ENCODE measurements around the gene TSKS.

GRCh38 chr19:49795615-49796014, 32.5 kb upstream of the TSKS start:
- TF ChIP-seq POLR2AphosphoS5 (IDR thresholded peaks at IDR 0.05; ENCODE audit: low read depth, low read length): no peak
- TF ChIP-seq ZNF737 (CRISPR knock-in tag; IDR thresholded peaks at IDR 0.05; ENCODE audit: borderline replicate concordance): no peak
- TF ChIP-seq, protein P1, sequence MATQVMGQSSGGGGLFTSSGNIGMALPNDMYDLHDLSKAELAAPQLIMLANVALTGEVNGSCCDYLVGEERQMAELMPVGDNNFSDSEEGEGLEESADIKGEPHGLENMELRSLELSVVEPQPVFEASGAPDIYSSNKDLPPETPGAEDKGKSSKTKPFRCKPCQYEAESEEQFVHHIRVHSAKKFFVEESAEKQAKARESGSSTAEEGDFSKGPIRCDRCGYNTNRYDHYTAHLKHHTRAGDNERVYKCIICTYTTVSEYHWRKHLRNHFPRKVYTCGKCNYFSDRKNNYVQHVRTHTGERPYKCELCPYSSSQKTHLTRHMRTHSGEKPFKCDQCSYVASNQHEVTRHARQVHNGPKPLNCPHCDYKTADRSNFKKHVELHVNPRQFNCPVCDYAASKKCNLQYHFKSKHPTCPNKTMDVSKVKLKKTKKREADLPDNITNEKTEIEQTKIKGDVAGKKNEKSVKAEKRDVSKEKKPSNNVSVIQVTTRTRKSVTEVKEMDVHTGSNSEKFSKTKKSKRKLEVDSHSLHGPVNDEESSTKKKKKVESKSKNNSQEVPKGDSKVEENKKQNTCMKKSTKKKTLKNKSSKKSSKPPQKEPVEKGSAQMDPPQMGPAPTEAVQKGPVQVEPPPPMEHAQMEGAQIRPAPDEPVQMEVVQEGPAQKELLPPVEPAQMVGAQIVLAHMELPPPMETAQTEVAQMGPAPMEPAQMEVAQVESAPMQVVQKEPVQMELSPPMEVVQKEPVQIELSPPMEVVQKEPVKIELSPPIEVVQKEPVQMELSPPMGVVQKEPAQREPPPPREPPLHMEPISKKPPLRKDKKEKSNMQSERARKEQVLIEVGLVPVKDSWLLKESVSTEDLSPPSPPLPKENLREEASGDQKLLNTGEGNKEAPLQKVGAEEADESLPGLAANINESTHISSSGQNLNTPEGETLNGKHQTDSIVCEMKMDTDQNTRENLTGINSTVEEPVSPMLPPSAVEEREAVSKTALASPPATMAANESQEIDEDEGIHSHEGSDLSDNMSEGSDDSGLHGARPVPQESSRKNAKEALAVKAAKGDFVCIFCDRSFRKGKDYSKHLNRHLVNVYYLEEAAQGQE (IDR thresholded peaks at IDR 0.05; ENCODE audit: borderline replicate concordance in 1 of 2, low read depth in 1 of 2, low read length in 2 of 2): no peak
- no peak for TF ChIP-seq CREB1 (IDR thresholded peaks at IDR 0.05)
- TF ChIP-seq CREB1 (CRISPR knock-in tag; IDR thresholded peaks at IDR 0.05): no peak
- no peak for TF ChIP-seq ZNF383 (CRISPR knock-in tag; IDR thresholded peaks at IDR 0.05; ENCODE audit: borderline replicate concordance)
- no peak for TF ChIP-seq HOXA3 (CRISPR knock-in tag; IDR thresholded peaks at IDR 0.05)
- no peak for TF ChIP-seq RFX5 (IDR thresholded peaks at IDR 0.05; ENCODE audit: low read depth, low read length)
- no peak for TF ChIP-seq CTCF (CRISPR knock-in tag; IDR thresholded peaks at IDR 0.05)
- TF ChIP-seq KDM3A (CRISPR knock-in tag; IDR thresholded peaks at IDR 0.05; ENCODE audit: low read depth): no peak
- TF ChIP-seq RBM22 (optimal IDR thresholded peaks at IDR 0.05; ENCODE audit: low read length): no peak
- TF ChIP-seq ZNF17 (CRISPR knock-in tag; IDR thresholded peaks at IDR 0.05): no peak
